Peyer's patch (tissue), 4 donors: Measurements from ENCODE around the gene SLC13A3. TPM values are rescaled to one million over a fixed set of nuclear protein-coding genes. Genes with fewer than 3 reads are reported as not detected.

Experiments used
- DNase-seq, 3 donors: peaks; one replicate each; pipeline ENCODE4 v3.0.0-alpha.2; 2017 to 2019
- H3K27ac ChIP-seq, 4 donors: fragments of 200-600 bp; sonication (generic); one replicate each; pipeline ENCODE4 v1.5.1; 2016 to 2019
- H3K27me3 ChIP-seq, 2 donors: fragments of 200-600 bp; sonication (generic); one replicate each; pipeline ENCODE4 v1.5.1; 2019
- H3K36me3 ChIP-seq, 3 donors: fragments of 200-600 bp; sonication (generic); one replicate each; pipeline ENCODE4 v1.5.1; 2016 to 2019
- H3K4me1 ChIP-seq, 4 donors: fragments of 200-600 bp; sonication (generic); one replicate each; pipeline ENCODE4 v1.5.1; 2016 to 2019
- H3K4me3 ChIP-seq, 4 donors: fragments of 200-600 bp; sonication (generic); 1 replicate in 3 of 4; 2 replicates in 1 of 4; pipeline ENCODE4 v1.5.1; 2016 to 2019; ENCODE audit warnings: mild to moderate bottlenecking in 1 of 4
- H3K9me3 ChIP-seq, 4 donors: fragments of 200-600 bp; sonication (generic); one replicate each; pipeline ENCODE4 v1.5.1; 2016 to 2019; ENCODE audit warnings: mild to moderate bottlenecking in 1 of 4
- POLR2A ChIP-seq, 2 donors: fragments of 450-650 bp; IDR thresholded peaks; one replicate each; pipeline ENCODE4 v1.5.1; 2017; ENCODE audit warnings: antibody characterized with exemption in 2 of 2, mild to moderate bottlenecking in 2 of 2, moderate library complexity in 2 of 2
- total RNA-seq, 4 donors: library from RNA; depleted of rRNA; stranded (reverse); fragments of >200 nt; gene quantifications; one replicate each; pipeline ENCODE4 v1.1.0, GENCODE V29; 2016
- TF ChIP-seq, protein P1 (sequence below), 6 experiments: fragments of 450-650 bp in 4 of 6; fragments of 200-600 bp in 2 of 6; sonication (generic) in 1 of 6; IDR thresholded peaks; one replicate each; pipeline ENCODE4 v1.5.1; 2017 to 2019; ENCODE audit warnings: antibody characterized with exemption in 6 of 6, mild to moderate bottlenecking in 3 of 6, moderate library complexity in 1 of 6

Gene SLC13A3
- total RNA-seq, 4 donors from 2014 or later = 1.3 to 10.7 TPM; not detected in 2

DNA sequence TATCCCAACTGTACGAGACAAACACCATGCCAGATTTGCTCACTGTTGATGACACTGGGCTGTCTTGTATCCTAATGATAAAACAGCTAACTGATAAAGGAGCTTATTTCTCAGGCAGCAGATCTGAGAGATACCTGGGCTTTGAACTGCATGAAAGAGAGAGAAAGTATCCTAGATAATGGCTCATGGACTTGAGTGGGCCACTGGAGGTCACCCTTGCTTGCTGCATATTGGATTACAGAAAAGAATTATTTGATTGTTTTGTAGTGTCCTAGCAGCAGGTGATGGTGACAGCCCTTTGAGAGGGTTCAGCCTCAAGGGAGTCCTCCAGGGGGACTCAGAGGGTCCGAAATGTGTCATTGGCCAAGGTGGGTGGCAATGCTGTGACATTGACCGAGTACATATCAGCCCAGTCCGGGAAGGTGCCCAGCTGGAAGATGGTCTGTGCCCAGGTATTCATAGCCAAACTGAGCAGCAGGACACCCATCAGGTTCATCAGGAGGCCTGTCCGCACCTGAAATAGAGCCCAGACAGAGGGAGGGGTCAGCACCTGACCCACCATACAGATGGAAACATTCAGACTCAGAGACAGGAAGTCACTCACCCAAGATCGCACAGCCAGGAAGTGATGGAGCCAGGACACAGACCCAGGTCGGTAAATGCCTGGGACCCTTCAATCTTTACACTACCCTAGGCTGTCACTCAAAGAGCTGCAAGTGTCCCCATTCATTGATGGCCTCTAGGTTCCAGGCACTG lies 91.4 kb downstream of the SLC13A3 start:
- H3K27me3 ChIP-seq = no peaks in the 10 kb centered on the region
- H3K4me3 ChIP-seq = no peak overlapping the region
- DNase-seq = no peak

DNA sequence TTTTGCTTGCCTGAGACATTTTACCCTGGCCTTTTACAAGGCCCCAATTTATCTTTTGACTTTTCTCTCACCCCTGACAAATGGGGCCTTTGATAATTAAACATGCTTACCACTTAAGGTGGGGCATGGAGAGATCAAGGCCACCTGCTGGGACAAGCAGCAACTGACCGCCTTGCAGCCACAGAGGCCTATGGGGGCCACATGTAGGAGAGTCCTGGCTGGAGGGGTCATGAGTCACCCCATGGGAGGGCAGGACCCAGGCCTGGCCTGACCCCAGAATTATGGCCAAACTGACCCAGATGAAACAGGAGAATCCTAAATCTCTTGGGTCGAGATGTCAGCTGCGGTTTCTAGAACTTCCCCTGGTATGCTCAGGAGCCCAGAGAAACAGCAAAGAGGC lies 92.3 kb downstream of the SLC13A3 start:
- H3K27ac ChIP-seq = no peak overlapping the region
- H3K4me3 ChIP-seq = no peak overlapping the region
- DNase-seq = no peak
- no peaks in the 10 kb centered on the region for H3K4me1 ChIP-seq
- TF ChIP-seq POLR2A (IDR thresholded peaks at IDR 0.05) = no peak
- TF ChIP-seq, protein P1, sequence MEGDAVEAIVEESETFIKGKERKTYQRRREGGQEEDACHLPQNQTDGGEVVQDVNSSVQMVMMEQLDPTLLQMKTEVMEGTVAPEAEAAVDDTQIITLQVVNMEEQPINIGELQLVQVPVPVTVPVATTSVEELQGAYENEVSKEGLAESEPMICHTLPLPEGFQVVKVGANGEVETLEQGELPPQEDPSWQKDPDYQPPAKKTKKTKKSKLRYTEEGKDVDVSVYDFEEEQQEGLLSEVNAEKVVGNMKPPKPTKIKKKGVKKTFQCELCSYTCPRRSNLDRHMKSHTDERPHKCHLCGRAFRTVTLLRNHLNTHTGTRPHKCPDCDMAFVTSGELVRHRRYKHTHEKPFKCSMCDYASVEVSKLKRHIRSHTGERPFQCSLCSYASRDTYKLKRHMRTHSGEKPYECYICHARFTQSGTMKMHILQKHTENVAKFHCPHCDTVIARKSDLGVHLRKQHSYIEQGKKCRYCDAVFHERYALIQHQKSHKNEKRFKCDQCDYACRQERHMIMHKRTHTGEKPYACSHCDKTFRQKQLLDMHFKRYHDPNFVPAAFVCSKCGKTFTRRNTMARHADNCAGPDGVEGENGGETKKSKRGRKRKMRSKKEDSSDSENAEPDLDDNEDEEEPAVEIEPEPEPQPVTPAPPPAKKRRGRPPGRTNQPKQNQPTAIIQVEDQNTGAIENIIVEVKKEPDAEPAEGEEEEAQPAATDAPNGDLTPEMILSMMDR (IDR thresholded peaks at IDR 0.05) = no peak
- no peaks in the 10 kb centered on the region for H3K36me3 ChIP-seq
- no peaks in the 10 kb centered on the region for H3K9me3 ChIP-seq
- no peaks in the 10 kb centered on the region for H3K27me3 ChIP-seq

More for the DNA sequence above, 91.4 kb downstream of the SLC13A3 start:
- no peak for TF ChIP-seq POLR2A (IDR thresholded peaks at IDR 0.05)
- TF ChIP-seq, protein P1 (IDR thresholded peaks at IDR 0.05) = no peak
- Histone ChIP-seq H3K36me3 (no peaks in the 10 kb centered on the region), H3K9me3 (no peaks in the 10 kb centered on the region), H3K27ac (no peak overlapping the region), H3K4me1 (no peaks in the 10 kb centered on the region)

DNA sequence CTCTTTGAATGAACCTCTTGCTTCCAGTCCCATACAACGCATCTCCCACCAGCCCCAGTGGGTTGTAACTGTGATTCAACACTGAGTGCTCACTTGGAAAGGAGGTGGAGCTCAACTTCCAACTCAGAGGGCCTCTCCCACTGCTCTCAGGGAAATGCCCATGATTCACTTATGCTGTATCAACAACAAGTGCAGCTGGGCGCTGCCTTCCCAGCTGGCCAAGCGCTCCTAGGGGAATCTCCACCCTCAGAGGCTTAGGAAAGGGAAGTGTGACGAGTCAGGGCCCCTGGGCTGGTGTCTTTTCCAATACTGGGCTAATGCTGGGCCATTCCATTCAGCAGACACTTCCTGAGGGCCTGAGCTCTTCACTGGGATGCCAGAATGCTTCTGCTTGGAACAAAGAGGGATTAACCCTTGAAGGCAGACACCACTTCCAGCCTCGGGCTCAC lies 92.7 kb downstream of the SLC13A3 start:
- Histone ChIP-seq H3K4me1 (no peaks in the 10 kb centered on the region), H3K9me3 (no peaks in the 10 kb centered on the region), H3K27ac (no peak overlapping the region), H3K4me3 (no peak overlapping the region), H3K36me3 (no peaks in the 10 kb centered on the region), H3K27me3 (no peaks in the 10 kb centered on the region)
- TF ChIP-seq, protein P1 (IDR thresholded peaks at IDR 0.05) = no peak
- no peak for TF ChIP-seq POLR2A (IDR thresholded peaks at IDR 0.05)
- DNase-seq = no peak

DNA sequence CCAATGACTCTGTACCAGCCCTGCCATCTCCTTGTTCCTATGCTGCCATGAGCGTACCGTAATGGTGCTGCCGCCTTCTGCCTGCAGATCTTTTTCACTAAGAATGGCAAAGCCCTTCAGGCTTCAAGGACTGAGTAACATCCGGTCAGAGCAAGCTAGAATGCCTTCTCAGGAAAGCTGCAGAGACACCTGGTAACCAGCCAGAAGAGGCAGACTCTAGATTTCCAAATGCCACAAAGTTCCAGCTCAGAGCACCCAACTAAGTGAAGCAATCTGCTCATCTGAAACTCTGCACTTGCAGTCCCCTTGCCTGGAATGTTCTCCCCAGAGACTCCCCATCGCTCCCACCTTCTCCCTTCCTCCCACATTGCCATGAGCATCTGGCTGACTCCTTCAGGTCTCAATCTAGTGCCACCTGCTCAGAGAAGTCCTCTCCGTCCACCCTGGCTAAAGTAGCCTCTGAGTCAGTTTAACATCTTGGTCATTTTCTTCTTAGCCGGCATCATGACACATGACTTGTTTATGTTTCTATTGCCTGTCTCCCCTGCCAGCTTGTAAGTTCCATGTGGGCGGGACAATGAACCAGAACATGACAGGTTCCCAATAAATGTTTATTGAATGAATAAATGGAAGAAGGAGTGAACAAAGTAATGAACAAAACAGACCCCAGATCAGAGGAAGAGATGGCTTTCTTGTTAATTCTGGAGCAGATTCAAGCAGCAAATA lies 93.9 kb downstream of the SLC13A3 start:
- Histone ChIP-seq H3K27ac (no peak overlapping the region), H3K27me3 (no peaks in the 10 kb centered on the region), H3K36me3 (no peaks in the 10 kb centered on the region), H3K4me3 (no peak overlapping the region), H3K4me1 (no peaks in the 10 kb centered on the region), H3K9me3 (no peaks in the 10 kb centered on the region)
- TF ChIP-seq POLR2A (IDR thresholded peaks at IDR 0.05) = no peak
- TF ChIP-seq, protein P1 (IDR thresholded peaks at IDR 0.05) = no peak
- DNase-seq = no peak

DNA sequence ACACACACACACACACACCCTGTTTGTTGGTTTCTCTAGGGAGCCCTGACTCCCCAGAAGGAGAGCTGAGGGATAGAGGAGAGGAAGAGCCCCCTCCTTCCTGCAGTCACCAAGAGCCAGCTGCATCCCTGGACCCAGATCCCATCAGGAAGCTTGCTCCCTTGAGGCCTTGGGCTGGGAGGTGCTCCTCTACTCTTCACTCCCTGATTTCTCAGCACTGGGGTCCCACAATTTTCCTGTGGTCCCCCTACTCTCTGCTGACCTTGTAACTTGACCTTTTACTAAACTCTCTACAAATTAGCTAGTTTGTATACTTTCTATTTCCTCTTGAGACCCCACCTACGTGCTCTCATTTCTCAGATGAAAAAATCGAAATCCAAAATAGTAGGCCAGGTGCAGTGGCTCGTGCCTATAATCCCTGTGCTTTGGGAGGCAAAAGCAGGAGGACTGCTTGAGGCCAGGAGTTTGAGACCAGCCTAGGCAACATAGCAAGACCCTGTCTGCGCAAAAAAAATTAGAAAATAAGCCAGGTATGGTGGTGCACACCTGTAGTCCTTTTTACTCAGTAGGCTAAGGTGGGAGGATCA lies 95.8 kb downstream of the SLC13A3 start:
- no peak overlapping the region for H3K4me3 ChIP-seq
- H3K4me1 ChIP-seq = no peaks in the 10 kb centered on the region
- no peaks in the 10 kb centered on the region for H3K36me3 ChIP-seq
- no peak overlapping the region for H3K27ac ChIP-seq
- DNase-seq = no peak
- TF ChIP-seq POLR2A (IDR thresholded peaks at IDR 0.05) = no peak
- TF ChIP-seq, protein P1 (IDR thresholded peaks at IDR 0.05) = no peak
- no peaks in the 10 kb centered on the region for H3K27me3 ChIP-seq
- no peaks in the 10 kb centered on the region for H3K9me3 ChIP-seq
